IMR-90 (cell line): ENCODE results near the gene SSBP3. TPM values are rescaled to one million over a fixed set of nuclear protein-coding genes. Genes with fewer than 3 reads are reported as not detected.
A peak's percentile ranks its signal among the peaks of the same experiment; 100 is the strongest.

Source experiments
- ATAC-seq: fragments of 200-7000 bp; cut with Tn5 transposase; 2 replicates; pipeline ENCODE4 v1.9.1; 2020; ENCODE audit warnings: low read depth, mild to moderate bottlenecking, moderate library complexity
- BruUV-seq: library from RNA; stranded (reverse); fragments of 400-500 nt; replicated peaks from 2 replicates; lab custom pipeline; 2021; lab: Mats Ljungman, UMichigan
- CTCF ChIA-PET: fragments of 300-600 bp; formaldehyde crosslinking; extraction: SDS; loops from one replicate; lab custom pipeline; 2021; ENCODE audit warnings: antibody characterized with exemption; lab: Yijun Ruan, JAX
- POLR2A ChIA-PET: fragments of 300-600 bp; sonication (Branson Sonifier 250); formaldehyde crosslinking; loops from one replicate; lab custom pipeline; 2022; ENCODE audit warnings: antibody characterized with exemption; ENCODE audit not compliant: unreplicated experiment; lab: Charles Lee
- DNase-seq: peaks from one replicate; pipeline ENCODE4 v3.0.0; 2013
- H2AFZ ChIP-seq: replicated peaks from 2 replicates; pipeline ENCODE3; 2013; ENCODE audit warnings: low read length, mild to moderate bottlenecking; ENCODE audit not compliant: poor library complexity
- H2AK5ac ChIP-seq: 2 replicates; pipeline ENCODE4 v1.6.1; 2013; ENCODE audit warnings: low read depth, low read length, inconsistent platforms
- H2AK9ac ChIP-seq: replicated peaks from 2 replicates; pipeline ENCODE3; 2013; ENCODE audit warnings: mild to moderate bottlenecking, low read depth, low read length, moderate library complexity; ENCODE audit not compliant: poor library complexity
- H2BK120ac ChIP-seq: 2 replicates; pipeline ENCODE4 v1.6.1; 2013; ENCODE audit warnings: low read depth, low read length, inconsistent platforms
- H2BK15ac ChIP-seq: 3 replicates; pipeline ENCODE4 v1.6.1; 2013; ENCODE audit warnings: low read depth, low read length, inconsistent platforms
- H2BK20ac ChIP-seq: 2 replicates; pipeline ENCODE4 v1.6.1; 2013; ENCODE audit warnings: low read depth, mild to moderate bottlenecking, inconsistent platforms, low read length, moderate library complexity
- H2BK5ac ChIP-seq: 2 replicates; pipeline ENCODE4 v1.6.1; 2013; ENCODE audit warnings: mild to moderate bottlenecking, low read depth, low read length, inconsistent platforms; ENCODE audit not compliant: poor library complexity, severe bottlenecking
- H3K14ac ChIP-seq: replicated peaks from 2 replicates; pipeline ENCODE4 v1.6.1; 2013; ENCODE audit warnings: low read depth, low read length, inconsistent platforms
- H3K18ac ChIP-seq: 2 replicates; pipeline ENCODE4 v1.6.1; 2013; ENCODE audit warnings: low read depth, low read length, control low read depth
- H3K23ac ChIP-seq: 2 replicates; pipeline ENCODE4 v1.6.1; 2013; ENCODE audit warnings: low read depth, low read length, inconsistent platforms
- H3K27ac ChIP-seq: 2 replicates; pipeline ENCODE4 v1.5.1; 2013; ENCODE audit warnings: mild to moderate bottlenecking, control low read depth, low read length; ENCODE audit not compliant: insufficient read depth
- H3K27me3 ChIP-seq: 2 replicates; pipeline ENCODE4 v1.6.1; 2013; ENCODE audit warnings: low read length; ENCODE audit not compliant: control insufficient read depth, insufficient read depth
- H3K36me3 ChIP-seq: 2 replicates; pipeline ENCODE4 v1.6.1; 2013; ENCODE audit warnings: low read length, mixed read lengths; ENCODE audit not compliant: control insufficient read depth, insufficient read depth
- H3K4ac ChIP-seq: 2 replicates; pipeline ENCODE4 v1.6.1; 2013; ENCODE audit warnings: low read depth, low read length, inconsistent platforms
- H3K4me1 ChIP-seq: 2 replicates; pipeline ENCODE4 v1.6.1; 2013; ENCODE audit warnings: low read length, mixed read lengths; ENCODE audit not compliant: control insufficient read depth, insufficient read depth
- H3K4me2 ChIP-seq: 2 replicates; pipeline ENCODE4 v1.6.1; 2013; ENCODE audit warnings: low read depth, mild to moderate bottlenecking, control low read depth, low read length, moderate library complexity
- H3K4me3 ChIP-seq: 2 replicates; pipeline ENCODE4 v1.5.1; 2013; ENCODE audit warnings: low read depth, mild to moderate bottlenecking, control low read depth, low read length, moderate library complexity; ENCODE audit not compliant: insufficient read depth
- H3K56ac ChIP-seq: 2 replicates; pipeline ENCODE4 v1.6.1; 2013; ENCODE audit warnings: low read length, inconsistent platforms; ENCODE audit not compliant: insufficient read depth; ENCODE audit errors: extremely low read depth
- H3K79me1 ChIP-seq, 2 experiments: 2 replicates each; pipeline ENCODE4 v1.6.1; 2013; ENCODE audit warnings: low read length in 2 of 2, inconsistent platforms in 1 of 2, low read depth in 1 of 2
- H3K9ac ChIP-seq: 2 replicates; pipeline ENCODE4 v1.6.1; 2013; ENCODE audit warnings: low read depth, low read length, control low read depth
- H3K9me1 ChIP-seq: 2 replicates; pipeline ENCODE4 v1.6.1; 2013; ENCODE audit warnings: low read length, inconsistent platforms; ENCODE audit not compliant: insufficient read depth
- H3K9me3 ChIP-seq: 2 replicates; pipeline ENCODE4 v1.6.1; 2013; ENCODE audit warnings: low read length; ENCODE audit not compliant: control insufficient read depth, insufficient read depth
- H4K20me1 ChIP-seq: 2 replicates; pipeline ENCODE4 v1.6.1; 2013; ENCODE audit warnings: low read length, inconsistent platforms; ENCODE audit not compliant: insufficient read depth
- H4K5ac ChIP-seq: 2 replicates; pipeline ENCODE4 v1.6.1; 2013; ENCODE audit warnings: mild to moderate bottlenecking, low read depth, low read length, control low read depth
- H4K8ac ChIP-seq, 2 experiments: 2 replicates each; pipeline ENCODE4 v1.6.1; 2013; ENCODE audit warnings: low read depth in 2 of 2, low read length in 2 of 2, control low read depth in 1 of 2, inconsistent platforms in 1 of 2
- H4K91ac ChIP-seq: 2 replicates; pipeline ENCODE4 v1.6.1; 2013; ENCODE audit warnings: low read depth, low read length, inconsistent platforms; ENCODE audit not compliant: insufficient read depth
- BHLHE40 ChIP-seq: fragments of 150-350 bp; IDR thresholded peaks from 2 replicates; pipeline ENCODE4 v1.6.1; 2016; ENCODE audit warnings: mild to moderate bottlenecking, low read depth, low read length
- CHD1 ChIP-seq: IDR thresholded peaks from 2 replicates; pipeline ENCODE4 v1.6.1; 2012; ENCODE audit warnings: low read depth, low read length, improper control_type of control experiment
- CTCF ChIP-seq: conservative IDR thresholded peaks from 2 replicates; pipeline ENCODE4 v1.5.1; 2012; ENCODE audit warnings: mild to moderate bottlenecking, low read depth, low read length, improper control_type of control experiment
- FOS ChIP-seq: fragments of 150-350 bp; IDR thresholded peaks from 2 replicates; pipeline ENCODE4 v1.6.1; 2016; ENCODE audit warnings: low read depth, low read length
- MAZ ChIP-seq: IDR thresholded peaks from 2 replicates; pipeline ENCODE4 v1.6.1; 2012; ENCODE audit warnings: low read depth, mild to moderate bottlenecking, low read length, improper control_type of control experiment, moderate library complexity, borderline replicate concordance
- MXI1 ChIP-seq: IDR thresholded peaks from 2 replicates; pipeline ENCODE4 v1.6.1; 2012; ENCODE audit warnings: low read depth, mild to moderate bottlenecking, low read length, moderate library complexity, borderline replicate concordance
- NFE2L2 ChIP-seq: fragments of 150-350 bp; IDR thresholded peaks from 2 replicates; pipeline ENCODE4 v1.6.1; 2016; ENCODE audit warnings: low read depth, mild to moderate bottlenecking, low read length
- POLR2A ChIP-seq: IDR thresholded peaks from 2 replicates; pipeline ENCODE4 v1.6.1; 2012; ENCODE audit warnings: mild to moderate bottlenecking, low read depth, low read length
- RAD21 ChIP-seq: IDR thresholded peaks from 2 replicates; pipeline ENCODE4 v1.6.1; 2012; ENCODE audit warnings: low read length, improper control_type of control experiment
- RCOR1 ChIP-seq: IDR thresholded peaks from 2 replicates; pipeline ENCODE4 v1.6.1; 2012; ENCODE audit warnings: mild to moderate bottlenecking, low read length, improper control_type of control experiment; ENCODE audit not compliant: insufficient replicate concordance
- RFX5 ChIP-seq: IDR thresholded peaks from 2 replicates; pipeline ENCODE4 v1.8.0; 2012; ENCODE audit warnings: low read depth, mild to moderate bottlenecking, low read length, moderate library complexity
- SMC3 ChIP-seq: fragments of 150-350 bp; IDR thresholded peaks from 2 replicates; pipeline ENCODE4 v1.6.1; 2016; ENCODE audit warnings: low read depth, mild to moderate bottlenecking, antibody characterized with exemption, low read length, moderate library complexity
- WGBS, 2 experiments: methylation state at CpG; one replicate each; pipeline versions ENCODE4 v1.1.5 to v1.1.7; 2013; ENCODE audit warnings: missing lambda C conversion rate in 2 of 2; ENCODE audit not compliant: insufficient read length in 1 of 2; ENCODE audit errors: extremely low coverage in 2 of 2; 5-methylcytosine and 5-hydroxymethylcytosine counted together
- dilution Hi-C: fragments of 300-500 bp; cut with HindIII; formaldehyde crosslinking; loops from one replicate; pipeline ENCODE4 v1.14.3; 2018; ENCODE audit warnings: low sequenced_read_pairs; ENCODE audit not compliant: unreplicated experiment
- in situ Hi-C: fragments of 300-500 bp; cut with MboI; formaldehyde crosslinking; loops from 3 replicates; pipeline ENCODE4 v1.14.3; 2019; ENCODE audit warnings: low sequenced_read_pairs, inconsistent platforms, mixed read lengths
- intact Hi-C: fragments of 100-400 bp; cut with micrococcal nuclease; formaldehyde crosslinking; loops from 2 replicates; pipeline ENCODE4 v1.10.0; 2022
- polyA plus RNA-seq, 3 experiments: library from polyadenylated mRNA; depleted of rRNA; stranded (reverse); fragments of >200 nt; gene quantifications; 2 replicates each; pipeline ENCODE4 v1.2.3, GENCODE V29; 2012; ENCODE audit warnings: low replicate concordance in 1 of 3
- total RNA-seq: library from RNA; depleted of rRNA; stranded (reverse); fragments of >200 nt; gene quantifications from 2 replicates; pipeline ENCODE4 v1.2.3, GENCODE V29; 2012
- TF ChIP-seq, protein P1 (sequence below): fragments of 150-350 bp; IDR thresholded peaks from 2 replicates; pipeline ENCODE4 v1.6.1; 2017; ENCODE audit warnings: mild to moderate bottlenecking, antibody characterized with exemption, low read length, low read depth

SSBP3 gene
- total and polyA plus RNA-seq, 2 of the 4 experiments (the other 2 are of a cell fraction), result 10.9 to 39.6 TPM

- peaks cover 25% of the 10 kb centered on the region for H4K20me1 ChIP-seq
- WGBS, 2 experiments, result 75% methylated on average over 6 of the region's 12 CpGs; no CpG with 5 or more reads in 1 of the 2 experiments
- no peak overlapping the region; the same call in 1 of the 2 replicates for H3K23ac ChIP-seq
- H3K36me3 ChIP-seq, result no peaks in the 10 kb centered on the region
- no peak overlapping the region for H3K56ac ChIP-seq
- H3K79me1 ChIP-seq, result peaks cover 41 to 85% of the 10 kb centered on the region in 2 experiments
- TF ChIP-seq RCOR1 (no peak), SMC3 (peak; percentile 61), POLR2A (no peak), FOS (no peak), CTCF (peak; percentile 58), RFX5 (no peak), BHLHE40 (no peak), CHD1 (no peak), RAD21 (peak; percentile 79), MXI1 (no peak), NFE2L2 (no peak), MAZ (no peak)
- TF ChIP-seq, protein P1, sequence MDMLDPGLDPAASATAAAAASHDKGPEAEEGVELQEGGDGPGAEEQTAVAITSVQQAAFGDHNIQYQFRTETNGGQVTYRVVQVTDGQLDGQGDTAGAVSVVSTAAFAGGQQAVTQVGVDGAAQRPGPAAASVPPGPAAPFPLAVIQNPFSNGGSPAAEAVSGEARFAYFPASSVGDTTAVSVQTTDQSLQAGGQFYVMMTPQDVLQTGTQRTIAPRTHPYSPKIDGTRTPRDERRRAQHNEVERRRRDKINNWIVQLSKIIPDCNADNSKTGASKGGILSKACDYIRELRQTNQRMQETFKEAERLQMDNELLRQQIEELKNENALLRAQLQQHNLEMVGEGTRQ, result no peak
- DNase-seq, result peak; percentile 39
- no peaks in the 10 kb centered on the region for H3K27me3 ChIP-seq
- no peak overlapping the region for H3K9ac ChIP-seq
- POLR2A ChIA-PET, result no interaction called here
- 0 out of 2 replicates have a peak overlapping the region, but pooled peaks have one; percentile 57 for H3K14ac ChIP-seq
- no peaks in the 10 kb centered on the region for H3K9me3 ChIP-seq
- in situ Hi-C loops, result no loop called here
- H2BK120ac ChIP-seq, result peak overlapping the region; percentile 48; the same call in 1 of the 2 replicates
- peak overlapping the region; percentile 41; the same call in 1 of the 3 replicates for H2BK15ac ChIP-seq
- peak overlapping the region; percentile 75 for H2AK5ac ChIP-seq
- BruUV-seq, result no TSS peak
- H2AFZ ChIP-seq, result peak overlapping the region; percentile 44
- no peak overlapping the region for H4K5ac ChIP-seq
- no peak overlapping the region for H2BK20ac ChIP-seq
- H3K4ac ChIP-seq, result peak overlapping the region; percentile 59
- peaks cover 26% of the 10 kb centered on the region for H3K9me1 ChIP-seq
- ATAC-seq, result peak; percentile 50
- H2AK9ac ChIP-seq, result peak overlapping the region; percentile 33
- intact Hi-C loops, result loop anchor here (1.0 to 5.0 kb wide), 2 partner anchors 97 to 178 kb away; partner anchors contain the start of gene SSBP3
- no peak overlapping the region for H3K18ac ChIP-seq
- H3K4me1 ChIP-seq, result peaks cover 20% of the 10 kb centered on the region
- H3K4me2 ChIP-seq, result no peak overlapping the region
- no peak overlapping the region for H2BK5ac ChIP-seq
- no peak overlapping the region for H3K4me3 ChIP-seq
- no peak overlapping the region; a peak in 1 of 4 replicates for H4K8ac ChIP-seq
- peak overlapping the region; percentile 46; the same call in 1 of the 2 replicates for H4K91ac ChIP-seq
- dilution Hi-C loops, result no loop called here
- CTCF ChIA-PET, result no interaction called here
- H3K27ac ChIP-seq, result no peak overlapping the region
Measured at GRCh38 chr1:54310439-54311328, 95.5 kb downstream of the SSBP3 start.
